HG03135 (cell line): Measurements from ENCODE around the gene SLC9B1.
"Not testable (repeated sequence)": the region's sequence is repeated elsewhere in the genome, so short reads cannot be mapped to it uniquely, and the experiment has no call there.

Source experiments
- ATAC-seq: cut with Tn5 transposase; IDR thresholded peaks from one replicate; pipeline ENCODE4 v1.9.1; 2021; ENCODE audit warnings: mild to moderate bottlenecking, moderate library complexity; ENCODE audit not compliant: unreplicated experiment

The SLC9B1 gene

GRCh38 chr4:102881343-102881742, 138.2 kb downstream of the SLC9B1 start:
- ATAC-seq: no peak

GRCh38 chr4:102878901-102879300, 140.6 kb downstream of the SLC9B1 start:
- ATAC-seq: no peak

- ATAC-seq: not testable (repeated sequence)
Measured at GRCh38 chr4:102878349-102878748, 141.2 kb downstream of the SLC9B1 start.

GRCh38 chr4:102877477-102878106, 141.9 kb downstream of the SLC9B1 start:
- not testable (repeated sequence) for ATAC-seq

GRCh38 chr4:102871772-102872171, 147.7 kb downstream of the SLC9B1 start:
- no peak for ATAC-seq

- ATAC-seq: no peak
Measured at GRCh38 chr4:102869569-102870197, 149.8 kb downstream of the SLC9B1 start.

GRCh38 chr4:102868781-102869568, 150.5 kb downstream of the SLC9B1 start, which contains the start of gene CISD2:
CISD2 (plus strand) TSS chr4:102868992; CDS start chr4:102869085, 93 bp downstream.
- peak; percentile 89 for ATAC-seq

GRCh38 chr4:102868153-102868780, 151.2 kb downstream of the SLC9B1 start:
- ATAC-seq: no peak

- ATAC-seq: no peak
Measured at GRCh38 chr4:102867278-102868152, 152.0 kb downstream of the SLC9B1 start.

- not testable (repeated sequence) for ATAC-seq
Measured at GRCh38 chr4:102865327-102865726, 154.2 kb downstream of the SLC9B1 start.

- no peak for ATAC-seq
Measured at GRCh38 chr4:102862747-102863146, 156.8 kb downstream of the SLC9B1 start.

GRCh38 chr4:102862016-102862415, 157.5 kb downstream of the SLC9B1 start:
- no peak for ATAC-seq

- ATAC-seq: no peak
Measured at GRCh38 chr4:102860611-102861324, 158.7 kb downstream of the SLC9B1 start.

GRCh38 chr4:102858828-102859464, 160.6 kb downstream of the SLC9B1 start:
- no peak for ATAC-seq
